CD14-positive monocyte (primary cell): ENCODE data around the gene NCL. TPM values are rescaled to one million over a fixed set of nuclear protein-coding genes. Genes with fewer than 3 reads are reported as not detected.

Experiments used
- DNase-seq, 3 donors: peaks; one replicate each; pipeline ENCODE4 v3.0.0-alpha.2; 2011 to 2022
- H2AFZ ChIP-seq: 2 replicates; pipeline ENCODE4 v1.6.0; 2012; ENCODE audit warnings: mild to moderate bottlenecking, low read depth, low read length, inconsistent platforms; ENCODE audit not compliant: insufficient read depth, poor library complexity, severe bottlenecking
- H3K27ac ChIP-seq, 2 donors: 1 replicate in 1 of 2; 2 replicates in 1 of 2; pipeline ENCODE4 v1.5.1; 2012 to 2013; ENCODE audit warnings: low read length in 2 of 2, control low read depth in 1 of 2, inconsistent platforms in 1 of 2, low read depth in 1 of 2, mild to moderate bottlenecking in 1 of 2
- H3K27me3 ChIP-seq, 2 donors: one replicate each; pipeline versions ENCODE4 v1.6.0 to v1.6.1; 2011 to 2013; ENCODE audit warnings: low read length in 2 of 2; ENCODE audit not compliant: control insufficient read depth in 2 of 2, insufficient read depth in 2 of 2
- H3K36me3 ChIP-seq, 2 donors: replicated peaks in 1 of 2; 1 replicate in 1 of 2; 2 replicates in 1 of 2; pipeline versions ENCODE4 v1.5.1 to v1.6.1; 2012 to 2013; ENCODE audit warnings: low read length in 2 of 2, control low read depth in 1 of 2, inconsistent platforms in 1 of 2, mild to moderate bottlenecking in 1 of 2; ENCODE audit not compliant: insufficient read depth in 2 of 2, control insufficient read depth in 1 of 2
- H3K4me1 ChIP-seq, 2 donors: 1 replicate in 1 of 2; 2 replicates in 1 of 2; pipeline versions ENCODE4 v1.5.1 to v1.6.1; 2012 to 2013; ENCODE audit warnings: low read length in 2 of 2, control low read depth in 1 of 2, inconsistent platforms in 1 of 2, mild to moderate bottlenecking in 1 of 2, moderate library complexity in 1 of 2; ENCODE audit not compliant: insufficient read depth in 2 of 2, control insufficient read depth in 1 of 2
- H3K4me2 ChIP-seq: replicated peaks from 2 replicates; pipeline ENCODE3; 2012; ENCODE audit warnings: low read length, moderate library complexity, mild to moderate bottlenecking; ENCODE audit not compliant: poor library complexity, severe bottlenecking; ENCODE audit errors: extremely low read depth
- H3K4me3 ChIP-seq, 3 experiments: fragments of 200-600 bp in 1 of 3; sonication (generic) in 1 of 3; replicated peaks in 1 of 3; 1 replicate in 2 of 3; 2 replicates in 1 of 3; pipeline ENCODE4 v1.5.1; 2011 to 2013; ENCODE audit warnings: low read length in 3 of 3, mild to moderate bottlenecking in 3 of 3, control low read depth in 2 of 3, low read depth in 2 of 3, inconsistent platforms in 1 of 3, moderate library complexity in 1 of 3
- H3K79me2 ChIP-seq: 2 replicates; pipeline ENCODE4 v1.6.0; 2012; ENCODE audit warnings: mild to moderate bottlenecking, control low read depth, inconsistent platforms, low read length, moderate library complexity; ENCODE audit not compliant: insufficient read depth
- H3K9ac ChIP-seq: 2 replicates; pipeline ENCODE4 v1.6.0; 2017; ENCODE audit warnings: low read length, mild to moderate bottlenecking; ENCODE audit not compliant: insufficient read depth, poor library complexity, severe bottlenecking
- H3K9me3 ChIP-seq, 2 donors: replicated peaks in 1 of 2; 1 replicate in 1 of 2; 2 replicates in 1 of 2; pipeline versions ENCODE4 v1.5.1 to v1.6.1; 2012 to 2013; ENCODE audit warnings: low read length in 2 of 2, control low read depth in 1 of 2; ENCODE audit not compliant: control insufficient read depth in 1 of 2, insufficient read depth in 1 of 2
- H4K20me1 ChIP-seq: 2 replicates; pipeline ENCODE4 v1.6.0; 2012; ENCODE audit warnings: mild to moderate bottlenecking, low read length, control low read depth, moderate library complexity; ENCODE audit not compliant: insufficient read depth
- H3K27ac Mint-ChIP-seq, 7 donors: one replicate each; pipeline ENCODE4 v1.8.0; 2020; ENCODE audit warnings: mild to moderate bottlenecking in 7 of 7, mixed read lengths in 7 of 7, moderate library complexity in 6 of 7, inconsistent platforms in 2 of 7
- H3K27me3 Mint-ChIP-seq, 3 donors: one replicate each; pipeline ENCODE4 v1.8.0; 2021 to 2022; ENCODE audit warnings: low read depth in 3 of 3, mild to moderate bottlenecking in 3 of 3, mixed read lengths in 3 of 3, moderate library complexity in 3 of 3, inconsistent platforms in 1 of 3
- H3K36me3 Mint-ChIP-seq, 2 donors: one replicate each; pipeline ENCODE4 v1.8.0; 2020; ENCODE audit warnings: mixed read lengths in 2 of 2, inconsistent platforms in 1 of 2, mild to moderate bottlenecking in 1 of 2
- H3K4me1 Mint-ChIP-seq: one replicate; pipeline ENCODE4 v1.8.0; 2020; ENCODE audit warnings: mild to moderate bottlenecking, mixed read lengths
- H3K4me3 Mint-ChIP-seq, 2 donors: one replicate each; pipeline ENCODE4 v1.8.0; 2020; ENCODE audit warnings: mild to moderate bottlenecking in 2 of 2, mixed read lengths in 2 of 2, moderate library complexity in 1 of 2
- H3K9me3 Mint-ChIP-seq, 7 donors: one replicate each; pipeline ENCODE4 v1.8.0; 2020 to 2022; ENCODE audit warnings: mixed read lengths in 7 of 7, mild to moderate bottlenecking in 6 of 7, moderate library complexity in 6 of 7, inconsistent platforms in 2 of 7
- WGBS: methylation state at CpG from one replicate; pipeline ENCODE4 v1.1.5; 2013; ENCODE audit warnings: missing lambda C conversion rate; ENCODE audit not compliant: insufficient coverage; 5-methylcytosine and 5-hydroxymethylcytosine counted together
- intact Hi-C, 2 donors: fragments of 100-400 bp; cut with micrococcal nuclease; formaldehyde crosslinking; loops; one replicate each; pipeline versions ENCODE4 v1.15.0 to v1.15.1; 2023
- polyA plus RNA-seq, 3 donors: library from polyadenylated mRNA; depleted of rRNA in 1 of 3; unstranded in 2 of 3; stranded (reverse) in 1 of 3; fragments of 300-500 nt in 2 of 3; fragments of >200 nt in 1 of 3; fragmentation: Illumina TruSeq in 2 of 3; gene quantifications; 1 replicate in 2 of 3; 2 replicates in 1 of 3; pipeline ENCODE4 v1.2.3, GENCODE V29; 2012 to 2021
- TF ChIP-seq, protein P1 (sequence below): fragments of 200-600 bp; IDR thresholded peaks from one replicate; pipeline ENCODE4 v1.8.0; 2022; ENCODE audit warnings: antibody characterized with exemption, mild to moderate bottlenecking

The NCL gene
- polyA plus RNA-seq, 3 donors: 26.2 to 143 (median 106) TPM

DNA sequence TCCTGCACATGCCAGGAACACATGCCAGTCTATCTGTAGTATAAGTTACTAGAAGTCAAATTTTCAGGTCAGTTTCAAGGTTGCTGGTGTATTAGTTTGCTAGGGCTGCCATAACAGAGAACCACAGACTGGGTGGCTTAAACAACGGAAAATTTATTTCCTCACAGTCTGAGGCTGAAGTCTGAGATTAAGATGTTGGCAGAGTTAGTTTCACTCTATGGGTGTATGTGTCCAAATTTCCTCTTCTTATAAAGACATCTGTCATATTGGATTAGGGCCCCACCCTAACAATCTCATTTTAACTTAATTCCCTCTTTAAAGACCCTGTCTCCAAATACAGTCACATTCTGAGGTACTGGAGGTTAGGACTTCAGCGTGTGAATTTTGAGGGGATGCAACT, 42.2 kb downstream of the NCL start:
- no peaks in the 10 kb centered on the region for H3K79me2 ChIP-seq
- H3K4me2 ChIP-seq: no peak overlapping the region
- H3K9ac ChIP-seq: no peak overlapping the region
- peaks cover 1 to 5% (median 3%) of the 10 kb centered on the region in 3 donors for H3K27me3 Mint-ChIP-seq
- H4K20me1 ChIP-seq: no peaks in the 10 kb centered on the region
- no peaks in the 10 kb centered on the region for H3K36me3 ChIP-seq
- WGBS: no CpG with 5 or more reads among the region's 2 CpGs
- TF ChIP-seq, protein P1, sequence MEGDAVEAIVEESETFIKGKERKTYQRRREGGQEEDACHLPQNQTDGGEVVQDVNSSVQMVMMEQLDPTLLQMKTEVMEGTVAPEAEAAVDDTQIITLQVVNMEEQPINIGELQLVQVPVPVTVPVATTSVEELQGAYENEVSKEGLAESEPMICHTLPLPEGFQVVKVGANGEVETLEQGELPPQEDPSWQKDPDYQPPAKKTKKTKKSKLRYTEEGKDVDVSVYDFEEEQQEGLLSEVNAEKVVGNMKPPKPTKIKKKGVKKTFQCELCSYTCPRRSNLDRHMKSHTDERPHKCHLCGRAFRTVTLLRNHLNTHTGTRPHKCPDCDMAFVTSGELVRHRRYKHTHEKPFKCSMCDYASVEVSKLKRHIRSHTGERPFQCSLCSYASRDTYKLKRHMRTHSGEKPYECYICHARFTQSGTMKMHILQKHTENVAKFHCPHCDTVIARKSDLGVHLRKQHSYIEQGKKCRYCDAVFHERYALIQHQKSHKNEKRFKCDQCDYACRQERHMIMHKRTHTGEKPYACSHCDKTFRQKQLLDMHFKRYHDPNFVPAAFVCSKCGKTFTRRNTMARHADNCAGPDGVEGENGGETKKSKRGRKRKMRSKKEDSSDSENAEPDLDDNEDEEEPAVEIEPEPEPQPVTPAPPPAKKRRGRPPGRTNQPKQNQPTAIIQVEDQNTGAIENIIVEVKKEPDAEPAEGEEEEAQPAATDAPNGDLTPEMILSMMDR: no peak
- H3K4me1 ChIP-seq: no peaks in the 10 kb centered on the region
- H3K4me1 Mint-ChIP-seq: peaks cover 9% of the 10 kb centered on the region
- no peak overlapping the region for H3K4me3 Mint-ChIP-seq
- no peak for DNase-seq
- peaks cover 0 to 3% (median 0%) of the 10 kb centered on the region in 7 donors for H3K9me3 Mint-ChIP-seq
- H3K9me3 ChIP-seq: no peaks in the 10 kb centered on the region
- no peak overlapping the region for H3K27ac Mint-ChIP-seq
- no peak overlapping the region for H3K4me3 ChIP-seq
- no peaks in the 10 kb centered on the region for H3K27me3 ChIP-seq
- no peak overlapping the region for H3K27ac ChIP-seq
- H2AFZ ChIP-seq: no peak overlapping the region
- no peaks in the 10 kb centered on the region for H3K36me3 Mint-ChIP-seq
- intact Hi-C loops: no loop called here

DNA sequence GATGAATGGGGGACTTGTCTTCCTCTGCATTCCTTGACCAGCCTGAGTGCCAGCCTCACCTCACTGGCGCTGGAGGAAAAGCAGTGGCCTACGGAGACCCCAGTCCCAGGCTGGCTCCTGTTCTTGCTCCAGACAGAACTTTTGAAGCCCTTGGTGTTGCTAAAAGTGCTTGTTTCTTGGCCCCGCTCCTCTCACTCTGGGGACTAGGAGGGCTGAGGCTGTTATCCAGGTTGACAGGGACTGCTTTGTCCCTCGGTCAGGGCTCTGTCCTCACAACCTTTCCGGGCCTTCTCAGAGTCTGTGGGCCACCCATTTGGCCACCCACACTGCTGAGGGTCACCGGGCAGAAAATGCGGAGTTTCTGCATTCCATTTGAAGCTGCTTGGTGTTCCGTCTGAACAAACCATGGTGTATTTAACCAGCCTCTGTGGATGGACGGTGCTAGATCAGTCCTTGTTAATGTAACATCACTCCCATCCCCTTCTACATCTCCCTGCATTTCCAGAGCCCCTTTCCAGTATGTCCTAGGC, 43.2 kb downstream of the NCL start:
- H3K9me3 Mint-ChIP-seq: peaks cover 0 to 3% (median 0%) of the 10 kb centered on the region in 7 donors
- WGBS: 94% methylated on average over 9 of the region's 9 CpGs
- Histone ChIP-seq H3K4me1 (no peaks in the 10 kb centered on the region), H3K79me2 (no peaks in the 10 kb centered on the region), H3K9me3 (no peaks in the 10 kb centered on the region), H3K4me2 (no peak overlapping the region), H3K9ac (no peak overlapping the region), H3K4me3 (no peak overlapping the region), H2AFZ (no peak overlapping the region), H4K20me1 (no peaks in the 10 kb centered on the region), H3K36me3 (no peaks in the 10 kb centered on the region), H3K27me3 (no peaks in the 10 kb centered on the region), H3K27ac (no peak overlapping the region)
- TF ChIP-seq, protein P1: no peak
- H3K27ac Mint-ChIP-seq: peak overlapping the region in 1 of 7 donors; percentile 11
- DNase-seq: no peak
- peaks cover 1 to 9% (median 3%) of the 10 kb centered on the region in 3 donors for H3K27me3 Mint-ChIP-seq
- no peak overlapping the region for H3K4me3 Mint-ChIP-seq
- no peaks in the 10 kb centered on the region for H3K36me3 Mint-ChIP-seq
- intact Hi-C loops: no loop called here
- H3K4me1 Mint-ChIP-seq: peaks cover 9% of the 10 kb centered on the region
